Upper lobe of left lung (tissue), 4 donors: Measurements from ENCODE around the gene MLLT1.

ENCODE experiments used
- EP300 ChIP-seq, 4 donors: sonication (generic); formaldehyde crosslinking; IDR thresholded peaks; one replicate each; pipeline ENCODE4 v1.5.1; 2017; ENCODE audit warnings: antibody characterized with exemption in 4 of 4, control low read depth in 2 of 4
- POLR2A ChIP-seq, 4 donors: fragments of 450-650 bp; IDR thresholded peaks; one replicate each; pipeline ENCODE4 v1.5.1; 2016 to 2017; ENCODE audit warnings: antibody characterized with exemption in 4 of 4, mild to moderate bottlenecking in 2 of 4
- POLR2AphosphoS5 ChIP-seq, 2 donors: sonication (generic); formaldehyde crosslinking; IDR thresholded peaks; one replicate each; pipeline ENCODE4 v1.5.1; 2017; ENCODE audit warnings: antibody characterized with exemption in 2 of 2
- TF ChIP-seq, protein P1 (sequence below), 6 experiments: fragments of 450-650 bp in 4 of 6; fragments of 200-600 bp in 2 of 6; sonication (generic) in 2 of 6; IDR thresholded peaks; one replicate each; pipeline ENCODE4 v1.5.1; 2016 to 2019; ENCODE audit warnings: antibody characterized with exemption in 6 of 6

DNA sequence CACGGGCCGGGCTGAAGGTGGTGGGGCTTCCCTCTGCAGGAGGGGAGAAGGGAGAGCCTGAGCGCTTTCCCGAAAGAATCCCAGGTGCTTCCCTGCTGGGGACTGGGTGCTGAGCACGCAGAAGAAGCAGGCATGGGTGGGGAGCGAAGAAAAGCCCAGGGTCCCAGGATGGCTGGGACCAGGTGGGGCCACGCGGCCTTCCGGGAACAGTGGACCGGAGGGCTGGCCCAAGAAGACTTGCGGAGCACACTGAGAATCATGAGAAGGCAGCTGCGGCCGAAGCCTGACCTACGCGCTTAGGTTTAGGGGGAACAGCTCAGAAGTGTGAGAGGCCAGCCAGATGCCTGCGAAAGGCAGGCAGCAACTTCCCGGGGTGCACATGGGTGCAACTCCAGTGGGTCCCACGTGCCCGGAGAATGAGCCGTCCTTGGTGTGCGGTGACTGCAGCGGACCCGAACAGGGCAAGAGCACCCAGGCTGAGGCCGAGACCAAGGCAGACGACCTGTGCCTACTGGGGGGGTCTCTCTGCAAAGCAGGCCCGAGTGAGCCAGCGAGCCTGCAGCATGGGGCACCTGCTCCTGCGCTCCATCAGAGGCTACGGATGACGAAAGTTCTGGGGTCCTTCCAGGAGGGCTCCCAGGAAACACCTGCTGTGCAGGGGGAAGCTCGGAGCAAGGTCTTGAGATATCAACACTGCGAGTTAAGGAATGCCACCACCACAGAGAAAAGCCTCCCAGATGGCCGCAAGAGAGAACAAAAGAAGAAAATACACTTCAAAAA lies 52.4 kb downstream of the MLLT1 start:
- TF ChIP-seq POLR2AphosphoS5 (IDR thresholded peaks at IDR 0.05) (no peak), POLR2A (IDR thresholded peaks at IDR 0.05) (no peak), EP300 (IDR thresholded peaks at IDR 0.05) (no peak)
- TF ChIP-seq, protein P1, sequence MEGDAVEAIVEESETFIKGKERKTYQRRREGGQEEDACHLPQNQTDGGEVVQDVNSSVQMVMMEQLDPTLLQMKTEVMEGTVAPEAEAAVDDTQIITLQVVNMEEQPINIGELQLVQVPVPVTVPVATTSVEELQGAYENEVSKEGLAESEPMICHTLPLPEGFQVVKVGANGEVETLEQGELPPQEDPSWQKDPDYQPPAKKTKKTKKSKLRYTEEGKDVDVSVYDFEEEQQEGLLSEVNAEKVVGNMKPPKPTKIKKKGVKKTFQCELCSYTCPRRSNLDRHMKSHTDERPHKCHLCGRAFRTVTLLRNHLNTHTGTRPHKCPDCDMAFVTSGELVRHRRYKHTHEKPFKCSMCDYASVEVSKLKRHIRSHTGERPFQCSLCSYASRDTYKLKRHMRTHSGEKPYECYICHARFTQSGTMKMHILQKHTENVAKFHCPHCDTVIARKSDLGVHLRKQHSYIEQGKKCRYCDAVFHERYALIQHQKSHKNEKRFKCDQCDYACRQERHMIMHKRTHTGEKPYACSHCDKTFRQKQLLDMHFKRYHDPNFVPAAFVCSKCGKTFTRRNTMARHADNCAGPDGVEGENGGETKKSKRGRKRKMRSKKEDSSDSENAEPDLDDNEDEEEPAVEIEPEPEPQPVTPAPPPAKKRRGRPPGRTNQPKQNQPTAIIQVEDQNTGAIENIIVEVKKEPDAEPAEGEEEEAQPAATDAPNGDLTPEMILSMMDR (IDR thresholded peaks at IDR 0.05), result no peak
